Ramos (cell line): ENCODE results near the gene SCYGR2.
"Not testable (repeated sequence)": the region's sequence is repeated elsewhere in the genome, so short reads cannot be mapped to it uniquely, and the experiment has no call there.

Experiments used
- in situ Hi-C: fragments of 300-500 bp; cut with MboI; formaldehyde crosslinking; loops from one replicate; pipeline ENCODE4 v1.14.3; 2022; ENCODE audit warnings: low sequenced_read_pairs; ENCODE audit not compliant: unreplicated experiment

Gene SCYGR2, protein sequence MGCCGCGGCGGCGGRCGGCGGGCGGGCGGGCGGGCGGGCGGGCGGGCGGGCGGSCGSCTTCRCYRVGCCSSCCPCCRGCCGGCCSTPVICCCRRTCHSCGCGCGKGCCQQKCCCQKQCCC

GRCh38 chr2:227598835-227599503, at the start of gene SCYGR2:
TSS of gene SCYGR2 (plus strand) at chr2:227598893. CDS start at chr2:227598893, 0 bp downstream.
- in situ Hi-C loops: not testable (repeated sequence)

DNA sequence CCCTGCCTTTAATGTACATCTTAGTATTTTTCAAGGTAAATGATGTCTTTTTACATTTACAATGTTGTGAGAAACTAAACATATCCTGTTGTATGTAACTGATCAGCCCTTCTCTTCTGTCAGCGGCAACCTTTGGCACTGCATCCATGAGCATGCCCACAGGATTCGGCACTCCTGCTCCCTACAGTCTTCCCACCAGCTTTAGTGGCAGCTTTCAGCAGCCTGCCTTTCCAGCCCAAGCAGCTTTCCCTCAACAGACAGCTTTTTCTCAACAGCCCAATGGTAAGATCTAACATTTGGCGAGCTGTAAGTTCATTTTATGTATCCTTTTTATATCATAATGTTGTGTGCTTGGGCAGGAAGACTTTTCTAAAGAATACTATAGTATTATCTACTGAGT, 46.9 kb upstream of the SCYGR2 start:
- in situ Hi-C loops: no loop called here

GRCh38 chr2:227562581-227562980, 36.1 kb upstream of the SCYGR2 start:
- in situ Hi-C loops: no loop called here

DNA sequence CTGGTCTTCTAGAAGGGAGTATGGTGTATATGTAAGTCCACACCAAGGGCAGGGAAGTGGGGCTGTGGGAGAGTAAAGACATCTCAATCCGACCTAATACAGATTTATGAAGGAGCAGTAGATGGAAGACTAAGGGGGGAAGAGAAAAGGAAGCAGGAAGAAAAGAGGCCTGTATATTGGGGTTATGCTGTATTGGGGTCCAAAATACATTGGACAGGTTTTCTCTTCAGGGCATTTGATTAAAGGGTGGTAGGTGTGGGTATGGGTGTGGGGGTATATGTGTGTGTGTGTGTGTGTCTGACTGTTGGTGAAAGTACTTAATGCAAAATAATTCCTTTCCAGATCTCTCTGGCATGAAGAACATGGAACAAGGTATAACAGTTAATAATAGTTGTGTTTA, 33.6 kb upstream of the SCYGR2 start:
- in situ Hi-C loops: no loop called here

DNA sequence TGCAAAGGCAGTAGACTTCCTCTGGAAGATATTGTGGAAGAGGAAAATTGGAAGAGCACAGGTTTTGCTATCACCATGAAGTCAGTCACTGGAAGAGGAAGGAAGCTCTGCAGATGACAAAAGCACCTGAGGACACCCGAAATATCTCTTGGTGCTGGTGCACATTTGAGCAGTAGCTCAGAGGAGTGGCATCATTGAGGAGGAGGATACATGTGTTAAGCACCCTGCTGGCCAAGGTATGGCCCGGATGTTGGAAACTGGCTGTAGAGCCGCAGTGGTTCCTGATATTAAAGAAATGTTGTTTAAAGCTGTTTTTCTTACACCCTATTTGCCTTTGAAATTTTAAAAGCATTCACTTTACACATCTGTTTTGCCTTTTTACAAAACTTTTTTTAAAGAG, 32.7 kb upstream of the SCYGR2 start:
- in situ Hi-C loops: no loop called here

- in situ Hi-C loops: no loop called here
Observed at GRCh38 chr2:227568852-227569169, 29.9 kb upstream of the SCYGR2 start.

GRCh38 chr2:227570615-227571014, 28.1 kb upstream of the SCYGR2 start:
- in situ Hi-C loops: no loop called here

GRCh38 chr2:227576110-227576509, 22.6 kb upstream of the SCYGR2 start:
- in situ Hi-C loops: no loop called here

DNA sequence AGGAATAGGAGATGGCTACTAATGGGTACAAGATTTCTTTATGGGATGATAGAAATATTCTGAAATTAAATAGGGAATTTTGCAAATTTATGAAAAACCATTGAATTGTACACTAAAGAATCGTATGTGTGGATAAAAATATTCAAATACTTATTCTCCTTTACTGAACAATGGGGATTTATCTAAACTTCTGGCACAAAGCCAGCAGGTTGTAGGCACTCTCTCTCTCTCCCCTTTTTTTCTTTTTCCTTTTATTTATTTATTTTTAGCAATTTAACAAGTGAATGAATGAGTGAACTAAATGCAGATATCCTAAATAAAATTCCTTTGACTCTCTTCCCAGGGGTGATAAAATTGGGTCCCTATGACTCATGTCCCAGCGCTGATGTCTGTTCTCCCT, 21.9 kb upstream of the SCYGR2 start:
- in situ Hi-C loops: no loop called here

- in situ Hi-C loops: no loop called here
Observed at GRCh38 chr2:227577555-227577954, 21.1 kb upstream of the SCYGR2 start.

GRCh38 chr2:227578642-227579041, 20.1 kb upstream of the SCYGR2 start:
- in situ Hi-C loops: no loop called here

DNA sequence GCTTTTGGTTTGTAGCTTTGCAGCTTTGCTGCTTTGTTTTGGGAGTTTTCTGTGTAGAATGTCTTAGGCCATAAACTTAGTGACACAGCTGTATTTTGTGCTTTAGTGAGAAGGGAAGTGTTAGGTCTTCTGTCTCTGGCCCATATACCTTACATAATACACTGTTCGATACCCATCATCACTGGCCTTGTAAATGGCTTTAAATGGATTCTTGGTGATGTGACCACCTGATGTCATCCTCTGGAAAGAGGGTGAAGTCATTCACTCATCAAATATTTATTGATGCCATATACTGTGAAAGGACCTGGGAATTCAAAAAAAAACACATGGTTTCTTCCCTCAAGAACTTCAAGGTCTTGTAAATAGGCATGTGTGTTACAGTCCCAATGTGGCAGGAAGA, 18.9 kb upstream of the SCYGR2 start:
- in situ Hi-C loops: no loop called here

GRCh38 chr2:227582369-227582768, 16.3 kb upstream of the SCYGR2 start:
- in situ Hi-C loops: no loop called here

DNA sequence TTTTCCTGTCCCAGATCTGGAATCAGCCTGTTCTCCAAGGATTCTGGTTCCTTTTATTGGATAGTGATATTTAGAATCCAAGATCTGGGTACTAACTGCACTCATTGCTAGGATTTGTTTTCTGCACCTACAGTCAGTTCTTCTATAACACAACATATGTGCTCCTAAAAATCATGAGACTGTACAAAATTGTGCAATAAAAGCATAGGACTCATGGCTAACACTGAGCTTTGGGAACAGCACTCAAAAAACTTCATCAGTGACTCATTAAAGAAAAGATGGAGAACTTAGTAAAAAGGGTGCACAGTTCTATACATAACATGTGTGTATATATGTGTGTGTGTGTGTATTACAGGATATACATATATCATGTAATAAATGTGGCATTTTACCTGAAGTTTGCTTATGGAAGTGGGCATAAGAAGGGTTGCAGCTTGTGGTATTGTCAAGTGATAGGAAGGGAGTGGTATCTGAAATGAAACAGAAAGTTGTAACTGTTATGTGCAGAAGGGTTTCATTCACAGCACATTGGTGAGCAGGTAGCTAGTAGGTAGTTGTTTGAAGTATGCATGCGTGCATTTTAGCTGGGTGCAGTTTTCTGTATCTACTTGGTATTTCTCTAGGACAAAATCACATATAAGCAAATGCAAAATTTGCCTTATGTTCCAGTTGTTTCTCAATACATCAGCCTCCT, 5.9 kb upstream of the SCYGR2 start:
- in situ Hi-C loops: no loop called here

DNA sequence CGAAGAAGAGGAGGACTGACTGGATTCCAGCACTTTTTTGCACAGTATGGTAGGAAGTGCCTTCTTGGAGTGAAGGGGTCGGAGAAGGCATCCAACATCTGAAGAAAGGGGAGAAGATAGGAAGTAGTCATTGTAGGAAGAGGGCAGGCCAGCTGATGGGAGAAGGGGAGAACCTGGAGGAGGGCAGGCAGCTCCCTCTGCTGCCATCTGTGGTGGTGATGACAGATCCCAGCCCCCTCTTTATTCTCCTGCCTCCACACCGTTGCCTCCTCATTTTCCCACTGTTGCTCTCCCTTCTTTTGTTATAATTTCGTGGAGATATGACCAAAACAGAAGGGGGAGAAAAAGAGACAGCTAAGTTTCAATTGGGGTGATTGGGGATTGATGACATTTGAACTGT, 2.9 kb upstream of the SCYGR2 start:
- in situ Hi-C loops: no loop called here

- in situ Hi-C loops: no loop called here
Observed at GRCh38 chr2:227597036-227597435, 1.7 kb upstream of the SCYGR2 start.

GRCh38 chr2:227597998-227598397, 695 bp upstream of the SCYGR2 start:
- in situ Hi-C loops: no loop called here

DNA sequence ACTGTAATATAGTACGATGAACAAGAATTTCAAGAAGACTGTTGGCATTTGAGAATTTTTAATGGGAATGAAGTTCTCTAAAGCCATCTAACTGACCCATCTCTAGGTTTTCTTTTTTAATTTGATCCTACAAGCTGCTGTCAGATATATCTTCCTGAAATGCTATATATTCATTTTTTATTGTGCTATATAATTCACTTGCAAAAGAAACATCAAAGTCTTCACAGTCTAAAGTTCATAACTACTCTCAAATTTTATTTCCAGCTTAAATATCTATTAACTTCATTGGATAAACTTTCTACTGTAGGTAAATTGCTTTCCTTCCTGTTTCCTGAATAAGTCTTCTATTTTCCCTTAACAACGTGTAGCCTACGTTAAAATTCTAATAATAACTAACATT, 3.7 kb downstream of the SCYGR2 start:
- in situ Hi-C loops: no loop called here

- in situ Hi-C loops: no loop called here
Observed at GRCh38 chr2:227606476-227606875, 7.8 kb downstream of the SCYGR2 start.

- in situ Hi-C loops: no loop called here
Observed at GRCh38 chr2:227607941-227608340, 9.2 kb downstream of the SCYGR2 start.

- in situ Hi-C loops: no loop called here
Observed at GRCh38 chr2:227608561-227609338, 10.1 kb downstream of the SCYGR2 start.
